Activated naive CD4-positive, alpha-beta T cell treated with anti-CD3 and anti-CD28 coated beads, Interleukin-2, amount 50 U/mL, for 16 hours (primary cell): ENCODE data around the gene LOC101059915.
"Not testable (repeated sequence)": the region's sequence is repeated elsewhere in the genome, so short reads cannot be mapped to it uniquely, and the experiment has no call there.

Experiments
- DNase-seq: peaks from one replicate; pipeline ENCODE4 v3.0.0-alpha.2; 2020

Gene LOC101059915

GRCh38 chrX:71676068-71676795, 8.9 kb downstream of the LOC101059915 start:
- DNase-seq = not testable (repeated sequence)

GRCh38 chrX:71677195-71677594, 9.8 kb downstream of the LOC101059915 start:
- DNase-seq = not testable (repeated sequence)

- DNase-seq = no peak
Observed at GRCh38 chrX:71679575-71680207, 12.3 kb downstream of the LOC101059915 start.

- not testable (repeated sequence) for DNase-seq
Observed at GRCh38 chrX:71696641-71697465, 29.5 kb downstream of the LOC101059915 start.

GRCh38 chrX:71697466-71698298, 30.3 kb downstream of the LOC101059915 start:
- not testable (repeated sequence) for DNase-seq

GRCh38 chrX:71698299-71699022, 31.1 kb downstream of the LOC101059915 start:
- not testable (repeated sequence) for DNase-seq

GRCh38 chrX:71699023-71699344, 31.6 kb downstream of the LOC101059915 start:
- DNase-seq = not testable (repeated sequence)

- not testable (repeated sequence) for DNase-seq
Observed at GRCh38 chrX:71702853-71703252, 35.5 kb downstream of the LOC101059915 start.

GRCh38 chrX:71714064-71714463, 46.7 kb downstream of the LOC101059915 start:
- not testable (repeated sequence) for DNase-seq

- not testable (repeated sequence) for DNase-seq
Observed at GRCh38 chrX:71715551-71715950, 48.2 kb downstream of the LOC101059915 start.

- DNase-seq = not testable (repeated sequence)
Observed at GRCh38 chrX:71716323-71716722, 49.0 kb downstream of the LOC101059915 start.

GRCh38 chrX:71718185-71718584, 50.8 kb downstream of the LOC101059915 start, which contains the start of gene CXorf49:
Gene CXorf49, minus strand, starts transcription at chrX:71718285. Its CDS starts 134 bp downstream, at chrX:71718151.
- DNase-seq = not testable (repeated sequence)

- not testable (repeated sequence) for DNase-seq
Observed at GRCh38 chrX:71719195-71719594, 51.8 kb downstream of the LOC101059915 start.

- not testable (repeated sequence) for DNase-seq
Observed at GRCh38 chrX:71720289-71720886, 53.0 kb downstream of the LOC101059915 start.
